Measurements from ENCODE around the gene SCO2.

DNA sequence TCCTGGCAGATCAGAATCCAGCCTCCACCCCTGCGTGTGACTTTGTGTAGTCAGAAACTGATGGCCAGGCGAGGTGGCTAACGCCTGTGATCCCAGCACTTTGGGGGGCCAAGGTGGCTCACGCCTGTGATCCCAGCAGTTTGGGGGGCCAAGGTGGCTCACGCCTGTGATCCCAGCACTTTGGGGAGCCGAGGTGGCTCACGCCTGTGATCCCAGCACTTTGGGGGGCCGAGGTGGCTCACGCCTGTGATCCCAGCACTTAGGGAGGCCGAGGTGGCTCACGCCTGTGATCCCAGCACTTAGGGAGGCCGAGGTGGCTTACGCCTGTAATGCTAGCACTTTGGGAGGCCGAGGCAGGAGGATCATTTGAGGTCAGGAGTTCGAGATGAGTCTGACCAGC, 12.2 kb downstream of the SCO2 start:
- no peak for TF ChIP-seq EZH2 (IDR thresholded peaks at IDR 0.05; ENCODE audit: borderline replicate concordance, low read length)
- TF ChIP-seq, protein P1, sequence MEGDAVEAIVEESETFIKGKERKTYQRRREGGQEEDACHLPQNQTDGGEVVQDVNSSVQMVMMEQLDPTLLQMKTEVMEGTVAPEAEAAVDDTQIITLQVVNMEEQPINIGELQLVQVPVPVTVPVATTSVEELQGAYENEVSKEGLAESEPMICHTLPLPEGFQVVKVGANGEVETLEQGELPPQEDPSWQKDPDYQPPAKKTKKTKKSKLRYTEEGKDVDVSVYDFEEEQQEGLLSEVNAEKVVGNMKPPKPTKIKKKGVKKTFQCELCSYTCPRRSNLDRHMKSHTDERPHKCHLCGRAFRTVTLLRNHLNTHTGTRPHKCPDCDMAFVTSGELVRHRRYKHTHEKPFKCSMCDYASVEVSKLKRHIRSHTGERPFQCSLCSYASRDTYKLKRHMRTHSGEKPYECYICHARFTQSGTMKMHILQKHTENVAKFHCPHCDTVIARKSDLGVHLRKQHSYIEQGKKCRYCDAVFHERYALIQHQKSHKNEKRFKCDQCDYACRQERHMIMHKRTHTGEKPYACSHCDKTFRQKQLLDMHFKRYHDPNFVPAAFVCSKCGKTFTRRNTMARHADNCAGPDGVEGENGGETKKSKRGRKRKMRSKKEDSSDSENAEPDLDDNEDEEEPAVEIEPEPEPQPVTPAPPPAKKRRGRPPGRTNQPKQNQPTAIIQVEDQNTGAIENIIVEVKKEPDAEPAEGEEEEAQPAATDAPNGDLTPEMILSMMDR (IDR thresholded peaks at IDR 0.05; ENCODE audit: low read length), result no peak

Data from OCI-LY1 (cell line).